Memory B cell (primary cell): ENCODE results near the gene PLXNC1.

Experiments used
- ATAC-seq: fragments of 150-1000 bp; cut with Tn5 transposase; 2 replicates; pipeline ENCODE4 v1.10.0; 2021; ENCODE audit warnings: low read depth, mild to moderate bottlenecking, moderate library complexity
- DNase-seq, 2 donors: peaks; one replicate each; pipeline ENCODE4 v3.0.0; 2022; ENCODE audit warnings: low spot score in 2 of 2
- H3K27ac Mint-ChIP-seq: one replicate; pipeline ENCODE4 v1.8.0; 2022; ENCODE audit warnings: mild to moderate bottlenecking, moderate library complexity, mixed read lengths
- H3K27me3 Mint-ChIP-seq: one replicate; pipeline ENCODE4 v1.8.0; 2022; ENCODE audit warnings: mixed read lengths
- H3K36me3 Mint-ChIP-seq: one replicate; pipeline ENCODE4 v1.8.0; 2022; ENCODE audit warnings: mild to moderate bottlenecking, mixed read lengths
- H3K4me1 Mint-ChIP-seq: one replicate; pipeline ENCODE4 v1.8.0; 2022; ENCODE audit warnings: mixed read lengths
- H3K4me3 Mint-ChIP-seq: one replicate; pipeline ENCODE4 v1.8.0; 2022; ENCODE audit warnings: mild to moderate bottlenecking, moderate library complexity, mixed read lengths
- H3K9me3 Mint-ChIP-seq: one replicate; pipeline ENCODE4 v1.8.0; 2022; ENCODE audit warnings: mixed read lengths

PLXNC1 gene

DNA sequence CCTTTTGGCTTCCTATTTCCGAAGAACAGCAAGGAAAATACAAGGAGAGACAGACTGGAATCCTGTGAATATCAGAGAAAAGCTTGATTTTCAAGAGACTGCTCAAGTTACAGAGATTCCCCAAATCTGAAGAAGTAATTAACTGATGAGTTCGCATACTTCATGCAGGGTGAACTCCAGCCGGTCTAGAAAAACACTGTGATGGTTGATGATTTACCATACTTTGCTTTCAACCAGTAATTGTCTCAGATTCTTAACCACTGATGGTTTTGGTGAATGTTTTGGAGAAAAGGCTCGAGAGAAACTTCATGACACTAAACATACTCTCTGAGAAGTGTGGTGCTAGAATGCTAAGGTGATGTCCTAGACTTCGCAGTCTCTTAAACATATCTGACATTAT lies 4.4 kb upstream of the PLXNC1 start:
- ATAC-seq: no peak
- no peak for DNase-seq
- Mint-ChIP-seq H3K4me3 (no peak overlapping the region), H3K27me3 (no peaks in the 10 kb centered on the region), H3K27ac (no peak overlapping the region), H3K9me3 (no peaks in the 10 kb centered on the region), H3K36me3 (no peaks in the 10 kb centered on the region), H3K4me1 (peaks cover 10% of the 10 kb centered on the region)

DNA sequence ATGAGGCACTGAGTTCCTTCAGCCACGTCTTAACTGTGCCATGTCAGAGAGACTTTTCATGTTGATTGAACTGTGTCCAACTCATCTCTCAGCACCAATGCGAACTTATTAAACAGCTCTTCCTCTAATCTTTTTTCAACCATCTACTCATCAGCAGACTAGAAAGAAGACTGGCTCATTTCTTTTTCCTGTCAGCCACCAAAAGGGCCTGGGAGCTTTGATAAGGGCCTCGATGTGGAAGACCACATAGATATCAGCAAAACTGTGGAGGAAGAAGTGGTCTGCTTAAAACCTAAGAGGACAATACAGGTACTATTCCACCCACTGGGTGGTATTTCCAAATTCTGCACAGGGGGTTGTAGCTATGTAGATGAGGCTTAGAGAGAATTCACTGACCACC lies 3.6 kb upstream of the PLXNC1 start:
- ATAC-seq (no peak), DNase-seq (no peak)
- H3K4me1 Mint-ChIP-seq: peaks cover 10% of the 10 kb centered on the region
- no peak overlapping the region for H3K27ac Mint-ChIP-seq
- H3K27me3 Mint-ChIP-seq: no peaks in the 10 kb centered on the region
- no peaks in the 10 kb centered on the region for H3K36me3 Mint-ChIP-seq
- H3K4me3 Mint-ChIP-seq: no peak overlapping the region
- H3K9me3 Mint-ChIP-seq: no peaks in the 10 kb centered on the region

DNA sequence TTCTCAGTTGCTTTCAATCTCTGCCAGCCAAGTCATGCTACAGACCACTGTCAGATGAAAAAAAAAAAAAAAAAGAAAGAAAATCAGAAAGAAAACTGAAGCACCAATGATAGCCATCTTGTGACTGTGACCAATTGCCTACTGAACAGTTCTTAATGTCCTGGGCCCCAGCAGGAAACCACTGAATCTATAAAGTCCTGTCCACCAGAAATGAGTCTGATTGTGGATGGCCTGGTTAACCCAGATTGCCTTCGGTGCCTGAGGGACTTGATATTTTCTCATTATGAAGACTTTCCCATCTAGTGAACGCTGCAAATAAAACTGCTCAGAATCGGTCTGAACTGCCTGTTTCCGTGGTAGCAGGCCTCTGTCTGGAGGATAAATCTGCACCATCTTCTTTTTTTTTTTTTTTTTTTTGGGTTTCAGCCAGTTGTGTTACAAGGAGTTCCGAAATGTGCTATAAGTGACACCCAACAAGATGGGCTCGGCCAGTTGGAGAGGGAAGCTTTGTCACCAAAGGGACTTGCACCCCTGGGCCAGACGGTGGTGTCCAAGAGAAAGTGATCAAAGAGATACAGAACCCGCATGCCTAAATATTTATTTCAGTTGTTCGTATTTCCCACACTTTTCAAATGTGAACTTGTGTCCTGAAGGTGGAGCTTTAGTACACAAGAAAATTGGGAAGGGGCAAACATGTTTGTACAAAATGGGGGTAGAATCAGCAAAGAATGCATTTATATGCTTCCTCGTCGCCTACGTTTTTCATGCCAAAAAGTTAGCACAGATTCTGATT lies 3.0 kb upstream of the PLXNC1 start:
- Mint-ChIP-seq H3K4me3 (no peak overlapping the region), H3K27me3 (no peaks in the 10 kb centered on the region), H3K4me1 (peaks cover 12% of the 10 kb centered on the region), H3K9me3 (no peaks in the 10 kb centered on the region), H3K36me3 (no peaks in the 10 kb centered on the region), H3K27ac (no peak overlapping the region)
- ATAC-seq: no peak
- no peak for DNase-seq

DNA sequence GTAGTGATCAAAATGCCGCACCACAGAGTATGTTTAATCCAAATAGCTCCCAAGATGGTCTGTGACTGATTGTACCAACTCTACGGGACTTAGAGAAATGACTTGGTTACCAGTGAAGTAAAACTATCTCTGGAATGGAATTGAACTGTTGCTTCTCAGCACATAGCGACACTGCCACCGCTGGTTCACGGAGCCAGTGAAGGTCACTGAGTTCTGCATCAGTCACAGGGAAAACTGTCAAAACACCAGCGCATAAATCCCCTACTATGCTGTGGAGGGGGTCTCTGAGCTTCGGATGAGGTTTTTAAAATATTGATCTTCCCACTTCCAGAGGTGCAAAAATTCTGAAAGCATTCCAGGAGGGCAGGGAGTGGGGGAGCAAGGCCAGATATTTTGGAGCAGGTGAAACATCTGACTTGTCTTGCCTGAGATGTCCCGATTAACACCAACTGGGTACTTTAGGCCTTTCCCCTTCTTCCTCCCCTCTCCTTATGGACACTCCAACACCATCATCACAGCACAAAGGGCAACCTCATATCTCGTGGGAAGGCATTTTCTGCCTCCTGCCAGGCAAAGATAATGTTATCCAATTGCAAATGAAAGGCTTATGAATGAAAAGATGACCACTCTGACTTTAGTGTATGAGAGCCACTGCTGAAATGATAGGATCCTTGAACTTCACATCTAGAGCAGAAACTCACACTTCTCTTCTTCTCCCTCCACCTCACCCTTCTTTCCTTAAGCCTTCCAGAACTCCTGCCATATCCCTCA lies 2.0 kb upstream of the PLXNC1 start:
- no peak for DNase-seq
- Mint-ChIP-seq H3K4me3 (no peak overlapping the region), H3K36me3 (no peaks in the 10 kb centered on the region), H3K27ac (peak overlapping the region; percentile 89), H3K4me1 (peaks cover 15% of the 10 kb centered on the region), H3K27me3 (no peaks in the 10 kb centered on the region), H3K9me3 (no peaks in the 10 kb centered on the region)
- no peak for ATAC-seq

DNA sequence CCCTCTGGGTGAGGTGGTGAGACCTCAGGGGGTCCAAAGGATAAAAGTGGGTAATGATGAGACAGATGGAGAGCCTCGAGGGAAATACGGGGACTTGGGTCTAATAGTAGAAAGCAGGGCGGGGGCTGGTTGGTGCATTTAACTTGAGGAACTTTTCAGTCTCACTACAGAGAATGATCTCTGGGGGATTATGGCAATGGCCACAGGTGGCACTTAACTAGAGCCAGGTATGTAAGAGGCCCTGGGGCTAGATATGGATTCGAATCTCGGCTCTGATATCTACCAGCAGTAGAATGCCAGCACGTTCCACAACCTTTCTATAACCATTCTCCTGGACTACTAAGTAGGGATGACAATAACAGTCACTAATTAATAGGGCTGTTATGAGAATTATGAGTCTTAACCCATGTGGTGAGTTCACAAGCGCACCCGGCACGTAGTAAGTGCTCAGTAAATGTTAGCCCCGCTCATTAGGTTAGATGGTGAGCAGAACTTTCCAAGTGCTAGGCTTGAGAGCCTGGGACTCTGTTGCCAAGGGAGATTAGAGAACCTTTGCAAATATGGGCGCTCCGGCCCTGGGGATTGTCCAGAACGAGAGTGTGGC lies 888 bp upstream of the PLXNC1 start:
- H3K27ac Mint-ChIP-seq: peak overlapping the region; percentile 89
- peak overlapping the region; percentile 89 for H3K4me3 Mint-ChIP-seq
- DNase-seq: peak in 1 of 2 donors; percentile 18
- H3K27me3 Mint-ChIP-seq: no peaks in the 10 kb centered on the region
- no peaks in the 10 kb centered on the region for H3K9me3 Mint-ChIP-seq
- peak; percentile 16 for ATAC-seq
- peaks cover 22% of the 10 kb centered on the region for H3K4me1 Mint-ChIP-seq
- no peaks in the 10 kb centered on the region for H3K36me3 Mint-ChIP-seq

DNA sequence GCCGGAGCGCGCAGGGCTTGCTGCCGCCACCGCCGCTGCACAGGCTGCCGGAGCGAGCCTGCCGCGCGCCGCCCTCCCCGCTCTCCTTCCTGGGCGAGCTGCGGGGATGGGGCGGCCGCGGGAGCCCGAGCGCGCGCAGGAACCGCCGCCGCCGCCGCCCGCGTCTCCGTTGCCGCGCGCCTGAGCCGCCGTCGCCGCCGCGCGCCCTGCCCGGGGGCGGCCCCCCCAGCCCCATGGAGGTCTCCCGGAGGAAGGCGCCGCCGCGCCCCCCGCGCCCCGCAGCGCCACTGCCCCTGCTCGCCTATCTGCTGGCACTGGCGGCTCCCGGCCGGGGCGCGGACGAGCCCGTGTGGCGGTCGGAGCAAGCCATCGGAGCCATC lies 352 bp downstream of the PLXNC1 start:
- H3K9me3 Mint-ChIP-seq: no peaks in the 10 kb centered on the region
- peaks cover 33% of the 10 kb centered on the region for H3K4me1 Mint-ChIP-seq
- peak overlapping the region; percentile 89 for H3K27ac Mint-ChIP-seq
- no peaks in the 10 kb centered on the region for H3K27me3 Mint-ChIP-seq
- no peaks in the 10 kb centered on the region for H3K36me3 Mint-ChIP-seq
- ATAC-seq (peak; percentile 9), DNase-seq (peak in 1 of 2 donors; percentile 69)
- peak overlapping the region; percentile 94 for H3K4me3 Mint-ChIP-seq

DNA sequence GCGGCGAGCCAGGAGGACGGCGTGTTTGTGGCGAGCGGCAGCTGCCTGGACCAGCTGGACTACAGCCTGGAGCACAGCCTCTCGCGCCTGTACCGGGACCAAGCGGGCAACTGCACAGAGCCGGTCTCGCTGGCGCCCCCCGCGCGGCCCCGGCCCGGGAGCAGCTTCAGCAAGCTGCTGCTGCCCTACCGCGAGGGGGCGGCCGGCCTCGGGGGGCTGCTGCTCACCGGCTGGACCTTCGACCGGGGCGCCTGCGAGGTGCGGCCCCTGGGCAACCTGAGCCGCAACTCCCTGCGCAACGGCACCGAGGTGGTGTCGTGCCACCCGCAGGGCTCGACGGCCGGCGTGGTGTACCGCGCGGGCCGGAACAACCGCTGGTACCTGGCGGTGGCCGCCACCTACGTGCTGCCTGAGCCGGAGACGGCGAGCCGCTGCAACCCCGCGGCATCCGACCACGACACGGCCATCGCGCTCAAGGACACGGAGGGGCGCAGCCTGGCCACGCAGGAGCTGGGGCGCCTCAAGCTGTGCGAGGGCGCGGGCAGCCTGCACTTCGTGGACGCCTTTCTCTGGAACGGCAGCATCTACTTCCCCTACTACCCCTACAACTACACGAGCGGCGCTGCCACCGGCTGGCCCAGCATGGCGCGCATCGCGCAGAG lies 873 bp downstream of the PLXNC1 start:
- H3K4me1 Mint-ChIP-seq: peaks cover 37% of the 10 kb centered on the region
- no peaks in the 10 kb centered on the region for H3K9me3 Mint-ChIP-seq
- DNase-seq (peak; percentile 65 to 74), ATAC-seq (peak; percentile 34)
- H3K27ac Mint-ChIP-seq: peak overlapping the region; percentile 89
- H3K4me3 Mint-ChIP-seq: peak overlapping the region; percentile 94
- H3K36me3 Mint-ChIP-seq: no peaks in the 10 kb centered on the region
- no peaks in the 10 kb centered on the region for H3K27me3 Mint-ChIP-seq

DNA sequence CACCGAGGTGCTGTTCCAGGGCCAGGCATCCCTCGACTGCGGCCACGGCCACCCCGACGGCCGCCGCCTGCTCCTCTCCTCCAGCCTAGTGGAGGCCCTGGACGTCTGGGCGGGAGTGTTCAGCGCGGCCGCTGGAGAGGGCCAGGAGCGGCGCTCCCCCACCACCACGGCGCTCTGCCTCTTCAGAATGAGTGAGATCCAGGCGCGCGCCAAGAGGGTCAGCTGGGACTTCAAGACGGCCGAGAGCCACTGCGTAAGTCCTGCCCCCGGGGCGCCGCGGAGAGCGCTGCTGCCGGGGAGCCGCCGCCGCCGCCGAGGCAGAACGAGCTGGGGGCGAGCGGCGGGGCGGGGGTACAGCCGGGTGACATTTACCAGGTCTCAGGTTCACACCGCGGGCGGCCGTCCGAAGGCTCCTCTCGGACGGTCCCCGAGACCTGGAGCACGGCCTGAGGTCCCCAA lies 1.4 kb downstream of the PLXNC1 start:
- Mint-ChIP-seq H3K4me3 (peak overlapping the region; percentile 94), H3K27ac (peak overlapping the region; percentile 58), H3K9me3 (no peaks in the 10 kb centered on the region), H3K4me1 (peaks cover 37% of the 10 kb centered on the region), H3K27me3 (no peaks in the 10 kb centered on the region), H3K36me3 (no peaks in the 10 kb centered on the region)
- DNase-seq (no peak), ATAC-seq (no peak)

DNA sequence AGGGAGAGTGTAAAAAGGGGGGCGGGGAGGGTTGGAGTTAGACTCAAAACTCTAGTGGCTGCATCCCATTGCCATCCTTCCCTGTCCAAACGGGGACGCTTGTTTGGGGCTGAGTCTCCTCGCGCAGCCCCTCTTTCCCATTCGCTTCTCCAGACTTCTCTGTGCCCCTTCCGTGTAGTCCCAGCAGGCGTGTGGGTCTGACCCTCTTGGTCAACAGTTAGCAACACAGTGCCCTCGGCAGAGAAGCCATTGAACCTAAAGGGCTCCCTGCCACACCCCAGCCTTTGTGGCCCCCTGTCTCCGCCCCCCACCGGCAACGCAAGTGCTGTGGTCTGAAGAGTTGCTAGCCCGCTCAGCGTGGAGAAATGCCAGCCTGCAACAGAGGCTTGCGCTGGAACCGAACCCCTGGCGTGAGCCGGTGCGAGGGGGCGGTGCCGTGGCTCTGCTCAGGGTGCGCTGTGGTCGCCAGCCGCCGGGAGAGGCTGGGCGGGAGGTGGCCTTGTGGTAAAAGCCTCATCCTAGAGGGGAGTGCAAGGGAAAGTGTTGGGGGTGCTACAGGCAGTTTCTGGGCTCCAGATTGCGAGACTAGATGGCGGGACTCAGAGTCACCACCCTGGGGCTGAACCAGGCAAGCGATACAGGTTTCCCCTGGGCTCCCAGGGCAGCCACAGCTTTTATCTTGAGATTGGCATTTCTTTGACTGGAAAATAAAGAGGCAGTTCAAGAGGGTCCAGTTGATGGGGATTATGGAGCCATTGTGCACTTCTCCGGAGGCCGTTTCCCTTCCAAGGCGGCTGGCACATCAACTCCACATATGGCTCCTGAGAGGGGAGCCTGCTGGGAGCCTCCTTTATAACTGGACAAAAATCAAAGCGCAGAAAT lies 2.1 kb downstream of the PLXNC1 start:
- Mint-ChIP-seq H3K4me1 (peaks cover 41% of the 10 kb centered on the region), H3K36me3 (no peaks in the 10 kb centered on the region), H3K27me3 (no peaks in the 10 kb centered on the region), H3K27ac (peak overlapping the region; percentile 58), H3K4me3 (peak overlapping the region; percentile 94), H3K9me3 (no peaks in the 10 kb centered on the region)
- peak; percentile 49 to 54 for DNase-seq
- peak; percentile 31 for ATAC-seq

DNA sequence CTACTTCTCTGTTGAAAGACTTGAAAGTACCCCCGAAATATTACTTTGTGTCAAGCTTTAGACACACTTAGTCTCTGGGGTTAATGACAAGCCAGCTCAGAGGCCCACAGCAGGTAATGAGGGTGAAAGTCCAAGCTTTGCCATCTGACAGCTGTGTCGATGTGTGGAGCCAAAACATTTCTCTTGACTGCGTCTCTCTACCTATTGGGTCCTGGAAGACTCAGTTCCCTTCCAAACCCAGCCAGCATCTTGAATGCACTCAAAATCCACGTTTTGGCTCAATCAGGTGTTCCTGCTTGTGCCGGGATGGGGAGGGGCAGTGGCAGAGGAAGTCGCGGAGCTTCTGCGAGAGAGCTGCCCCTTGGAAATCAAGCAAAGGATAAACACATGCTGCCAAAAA lies 3.2 kb downstream of the PLXNC1 start:
- DNase-seq (no peak), ATAC-seq (no peak)
- Mint-ChIP-seq H3K36me3 (no peaks in the 10 kb centered on the region), H3K4me3 (peak overlapping the region; percentile 94), H3K9me3 (no peaks in the 10 kb centered on the region), H3K27me3 (no peaks in the 10 kb centered on the region), H3K4me1 (peaks cover 45% of the 10 kb centered on the region), H3K27ac (peak overlapping the region; percentile 58)

DNA sequence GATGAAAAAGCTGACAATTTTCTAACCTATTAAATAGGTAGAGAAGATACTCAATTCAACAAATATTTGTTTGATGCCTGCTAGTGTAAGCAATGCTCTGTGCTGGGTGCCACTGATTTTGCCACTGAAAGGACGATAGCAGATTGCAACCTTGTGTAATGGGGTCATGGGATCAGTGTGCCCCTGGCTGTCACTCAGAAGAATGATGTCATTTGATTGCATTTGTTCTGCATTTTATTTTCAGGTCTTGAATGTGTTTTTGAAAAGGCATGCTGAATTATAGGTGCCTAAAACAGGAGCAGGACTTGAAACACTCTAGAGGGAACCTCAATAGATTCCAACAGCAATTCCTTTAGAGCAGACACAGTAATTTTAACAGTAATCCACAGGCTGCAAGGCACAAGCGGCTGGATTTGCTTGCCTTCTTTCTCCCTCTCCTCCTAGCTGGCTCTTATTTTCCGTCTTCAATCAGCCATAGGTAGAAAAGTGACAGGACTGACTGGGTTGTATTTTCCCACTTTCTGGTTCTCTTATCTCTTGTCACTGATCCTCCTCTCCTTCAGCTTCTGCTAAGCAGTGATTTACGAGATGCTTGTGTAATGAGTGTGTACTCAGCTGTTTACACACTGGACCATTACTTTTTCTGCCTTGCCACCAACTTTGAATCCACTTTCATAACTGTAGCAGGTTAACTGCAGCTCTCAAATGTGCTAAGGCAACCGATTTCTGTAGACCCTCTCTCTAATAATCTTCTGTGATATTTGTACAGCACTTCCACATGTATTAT lies 4.1 kb downstream of the PLXNC1 start:
- H3K36me3 Mint-ChIP-seq: no peaks in the 10 kb centered on the region
- DNase-seq: no peak
- peak overlapping the region; percentile 39 for H3K4me3 Mint-ChIP-seq
- H3K4me1 Mint-ChIP-seq: peaks cover 43% of the 10 kb centered on the region
- no peaks in the 10 kb centered on the region for H3K9me3 Mint-ChIP-seq
- peak overlapping the region; percentile 73 for H3K27ac Mint-ChIP-seq
- no peak for ATAC-seq
- no peaks in the 10 kb centered on the region for H3K27me3 Mint-ChIP-seq

DNA sequence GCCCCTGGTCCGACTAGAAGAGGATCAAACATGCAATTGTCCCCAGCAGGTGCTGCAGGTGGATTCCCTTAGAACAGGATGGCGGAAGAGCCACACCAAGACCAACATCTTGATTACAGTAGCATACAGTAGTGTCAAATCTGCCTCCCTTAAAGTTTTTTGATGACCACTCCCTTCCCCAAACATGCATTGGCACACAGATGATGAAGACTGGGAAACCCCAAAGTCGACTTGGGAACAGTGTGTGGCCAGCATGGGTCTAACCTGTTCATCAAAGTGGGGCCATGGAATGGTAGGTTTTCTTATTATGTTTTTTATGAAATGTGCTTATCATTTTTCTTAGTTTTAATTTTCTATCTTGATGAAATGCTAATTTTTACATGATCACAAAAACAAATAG lies 8.8 kb downstream of the PLXNC1 start:
- no peak for ATAC-seq
- peak overlapping the region; percentile 80 for H3K27ac Mint-ChIP-seq
- no peaks in the 10 kb centered on the region for H3K27me3 Mint-ChIP-seq
- peaks cover 6% of the 10 kb centered on the region for H3K36me3 Mint-ChIP-seq
- peak overlapping the region; percentile 38 for H3K4me3 Mint-ChIP-seq
- no peak for DNase-seq
- peaks cover 3% of the 10 kb centered on the region for H3K9me3 Mint-ChIP-seq
- peaks cover 51% of the 10 kb centered on the region for H3K4me1 Mint-ChIP-seq
